ENCODE results near the gene EMC10.

DNA sequence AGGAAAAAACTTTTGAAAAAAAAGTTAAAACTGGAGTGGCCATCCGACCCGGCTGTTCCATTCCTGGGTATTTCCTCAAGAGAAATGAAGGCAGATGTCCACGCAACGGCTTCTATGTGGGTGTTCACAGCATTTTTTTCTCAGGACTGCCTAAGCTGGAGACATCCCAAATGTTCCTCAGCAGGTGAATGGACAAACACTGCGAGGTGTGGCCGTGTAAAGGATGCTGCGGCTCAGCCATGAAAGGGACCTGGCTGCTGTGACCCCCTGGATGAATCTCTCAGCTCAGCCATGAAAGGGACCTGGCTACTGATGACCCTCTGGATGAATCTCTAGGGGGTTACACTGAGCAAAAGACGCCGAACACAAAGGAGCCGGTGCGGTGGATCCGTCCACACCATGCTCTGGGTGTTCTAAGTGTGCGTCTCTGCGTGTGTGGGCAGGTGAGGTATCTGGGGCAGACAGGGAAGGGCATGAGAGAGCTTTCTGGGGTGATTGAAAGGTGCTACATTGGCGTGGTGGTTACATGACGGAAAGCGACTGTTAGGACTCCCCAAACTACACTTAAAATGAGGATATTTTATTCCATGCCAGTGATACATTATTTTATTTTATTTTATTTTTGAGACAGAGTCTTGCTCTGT lies 44.6 kb downstream of the EMC10 start:
- TF ChIP-seq CTCF (IDR thresholded peaks at IDR 0.05) (no peak), SIN3A (IDR thresholded peaks at IDR 0.05; ENCODE audit: borderline replicate concordance, insufficient read depth, low read depth, low read length) (no peak), POLR2AphosphoS5 (IDR thresholded peaks at IDR 0.05; ENCODE audit: low read depth, low read length) (no peak), TCF7L2 (IDR thresholded peaks at IDR 0.05; ENCODE audit: low read depth, low read length) (no peak), REST (IDR thresholded peaks at IDR 0.05; ENCODE audit: insufficient read depth in 1 of 2, low read depth in 2 of 2, low read length in 1 of 2) (no peak)
